GM19239 (cell line): ENCODE results near the gene BCKDHB.

Experiments used
- DNase-seq: peaks from one replicate; pipeline ENCODE4 v3.0.0; 2011; ENCODE audit warnings: low spot score; ENCODE audit not compliant: insufficient read length
- FAIRE-seq: peaks from 2 replicates; lab custom pipeline; 2011; peaks lifted over from hg19 to GRCh38; lab: Jason Lieb, UNC

The BCKDHB gene

GRCh38 chr6:80314531-80314930 lies 208.1 kb downstream of the BCKDHB start:
- DNase-seq (no peak), FAIRE-seq (no peak)

DNA sequence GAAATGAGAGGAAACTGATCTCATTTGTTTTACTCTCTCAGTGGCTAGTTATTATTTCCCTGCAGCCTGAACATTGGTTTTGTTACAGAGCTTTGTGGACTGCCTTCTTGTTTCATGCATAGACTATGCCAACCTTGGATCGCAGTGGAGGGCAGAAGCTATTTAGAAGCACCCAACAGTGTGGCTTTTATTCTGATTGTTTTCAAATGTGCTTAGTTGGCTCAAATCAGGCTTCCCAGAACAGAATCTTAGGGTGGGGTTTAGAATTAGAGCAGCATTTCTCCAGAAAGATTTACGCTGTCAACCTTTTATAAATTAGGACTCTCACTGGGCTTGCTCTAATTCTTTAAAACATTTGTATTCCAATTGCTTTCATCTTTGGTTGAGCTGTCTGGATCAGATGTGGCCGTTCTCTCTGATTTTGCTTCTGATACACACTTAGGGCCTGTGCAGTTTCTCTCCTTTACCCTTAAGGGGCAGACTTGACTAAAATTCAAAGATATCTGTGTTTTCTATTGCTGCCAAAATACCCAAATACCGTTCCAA lies 210.3 kb downstream of the BCKDHB start:
- FAIRE-seq: no peak

DNA sequence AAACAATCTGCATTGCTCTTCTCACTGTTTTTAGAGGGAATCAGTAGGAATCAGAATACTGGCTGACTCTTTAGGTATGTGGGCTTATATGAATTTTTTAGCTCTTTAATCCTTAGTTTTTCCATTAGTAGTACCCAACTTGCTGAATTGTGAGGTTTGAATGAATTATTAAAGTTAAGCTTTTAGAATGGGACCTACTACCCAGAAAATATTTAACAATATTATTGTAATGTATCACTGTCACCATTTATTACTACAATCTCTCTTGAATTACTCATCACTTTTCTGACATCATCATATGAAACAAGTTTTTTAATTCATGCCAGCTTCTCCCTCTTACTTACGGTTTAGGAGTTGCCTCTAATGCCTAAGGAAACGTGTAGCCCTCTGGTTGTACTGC lies 212.7 kb downstream of the BCKDHB start:
- FAIRE-seq: no peak
- DNase-seq: no peak

More for the DNA sequence above, 210.3 kb downstream of the BCKDHB start:
- no peak for DNase-seq

DNA sequence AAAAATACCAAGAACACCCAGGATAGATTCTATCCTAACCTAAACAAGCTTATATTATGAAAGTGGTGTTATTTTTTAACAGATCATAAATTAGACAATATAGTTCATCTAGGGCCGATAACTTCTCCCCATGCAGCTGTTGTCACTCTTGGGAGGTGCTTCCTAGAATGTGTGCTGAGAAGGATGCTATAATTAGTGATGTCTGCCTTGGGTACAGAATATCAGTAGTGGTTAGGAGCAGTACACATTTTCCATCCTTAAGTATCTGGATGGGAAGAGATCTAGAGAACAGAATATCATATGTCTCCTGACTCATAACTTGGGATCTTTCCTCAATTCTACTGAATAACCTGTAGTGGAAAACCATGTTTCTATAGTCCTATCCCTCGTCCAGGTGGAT lies 214.5 kb downstream of the BCKDHB start:
- no peak for DNase-seq
- FAIRE-seq: no peak

DNA sequence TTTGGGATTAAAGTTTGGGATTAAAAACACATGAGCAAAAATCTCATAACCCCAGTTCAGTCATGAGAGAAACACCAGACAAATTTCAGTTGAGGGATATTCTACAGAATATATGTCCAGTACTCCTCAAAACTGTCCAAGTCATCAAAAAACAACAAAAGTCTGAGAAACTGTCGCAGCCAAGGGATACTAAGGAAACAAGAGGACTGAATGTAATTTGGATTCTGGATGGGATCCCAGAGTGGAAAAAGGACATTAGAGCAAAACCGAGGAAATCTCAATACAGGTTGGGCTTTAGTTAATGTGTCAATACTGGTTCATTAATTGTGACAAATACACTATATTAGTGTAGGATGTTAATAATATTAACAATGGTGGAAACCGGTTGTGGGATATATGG lies 219.3 kb downstream of the BCKDHB start:
- DNase-seq (no peak), FAIRE-seq (no peak)

DNA sequence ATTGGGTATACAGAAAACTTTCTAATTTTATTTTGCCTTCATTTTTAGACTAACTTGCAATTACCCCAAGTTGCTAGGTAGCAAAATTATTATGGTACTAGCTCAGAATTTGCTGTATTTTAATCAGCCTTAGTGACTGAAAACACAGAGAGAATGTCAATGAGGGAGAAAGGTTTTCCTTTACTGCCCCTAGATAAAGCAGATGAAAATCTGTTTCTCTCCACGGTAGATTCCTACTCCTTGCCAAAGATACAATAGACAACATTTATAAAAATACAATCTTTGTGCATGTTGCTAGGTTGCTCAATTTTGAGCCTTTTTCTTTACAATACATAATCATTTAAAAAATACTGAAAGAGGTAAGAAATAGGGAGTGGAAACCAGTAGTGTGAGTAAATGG lies 222.2 kb downstream of the BCKDHB start:
- DNase-seq (no peak), FAIRE-seq (no peak)

DNA sequence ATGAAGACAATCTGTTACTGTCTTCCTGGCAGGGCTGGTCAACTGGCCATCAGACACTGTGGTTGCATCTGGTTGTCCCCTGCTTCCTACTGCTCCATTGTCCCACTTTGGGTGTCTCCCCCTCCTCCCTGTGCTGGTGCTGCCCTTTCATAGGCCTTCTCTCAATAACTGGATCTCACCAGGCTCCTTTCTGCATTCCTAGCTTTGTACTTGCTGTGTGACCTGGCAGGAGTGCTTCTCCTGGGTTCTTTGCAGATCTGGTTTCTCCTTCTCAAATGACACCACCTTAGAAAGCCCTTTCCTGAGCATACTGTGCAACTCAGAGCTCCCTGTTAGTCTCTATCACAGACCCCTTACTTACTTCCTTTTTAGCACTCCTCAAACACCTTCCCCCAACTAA lies 223.0 kb downstream of the BCKDHB start:
- DNase-seq: no peak

DNA sequence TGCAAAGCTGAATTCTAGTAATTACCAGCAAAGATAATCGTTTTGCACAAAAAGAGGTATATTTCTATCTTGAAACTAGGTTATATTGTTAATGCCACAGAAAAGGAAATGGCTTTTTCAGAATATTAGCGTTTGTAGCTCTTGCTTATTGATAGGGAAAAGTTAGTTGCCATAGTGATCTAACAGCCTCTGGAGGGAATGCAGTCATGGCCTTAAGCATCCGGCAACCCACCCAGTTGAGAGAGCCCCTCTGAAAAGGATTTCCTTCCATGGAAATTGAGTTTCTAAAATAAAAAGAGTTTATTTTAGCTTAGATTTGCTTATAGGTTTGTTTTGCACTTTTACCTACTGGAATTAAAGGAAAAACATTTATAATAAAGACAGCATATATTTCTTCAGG lies 224.5 kb downstream of the BCKDHB start:
- no peak for FAIRE-seq
- no peak for DNase-seq

More for the DNA sequence above, 223.0 kb downstream of the BCKDHB start:
- no peak for FAIRE-seq

DNA sequence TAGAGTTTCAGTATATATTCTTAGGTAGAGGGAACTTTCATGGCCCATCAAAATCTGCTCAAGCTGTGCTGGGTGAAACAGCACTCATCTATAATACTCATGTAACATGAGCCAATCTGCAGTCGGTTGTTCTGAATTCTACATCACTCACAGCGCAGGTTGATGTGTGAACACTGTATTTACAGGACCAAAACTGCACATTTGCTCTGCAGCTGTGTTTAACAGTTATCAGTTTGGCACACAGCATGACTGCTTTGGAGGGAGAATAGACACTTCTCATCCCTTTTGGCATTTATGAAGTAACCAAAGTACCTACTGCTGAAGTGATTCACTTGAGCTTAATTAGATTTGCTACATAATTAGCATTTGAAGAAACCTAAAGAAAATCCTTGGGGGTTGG lies 225.1 kb downstream of the BCKDHB start:
- FAIRE-seq: no peak

GRCh38 chr6:80331974-80332373 lies 225.5 kb downstream of the BCKDHB start:
- DNase-seq (no peak), FAIRE-seq (no peak)

More for the DNA sequence above, 225.1 kb downstream of the BCKDHB start:
- DNase-seq: no peak

DNA sequence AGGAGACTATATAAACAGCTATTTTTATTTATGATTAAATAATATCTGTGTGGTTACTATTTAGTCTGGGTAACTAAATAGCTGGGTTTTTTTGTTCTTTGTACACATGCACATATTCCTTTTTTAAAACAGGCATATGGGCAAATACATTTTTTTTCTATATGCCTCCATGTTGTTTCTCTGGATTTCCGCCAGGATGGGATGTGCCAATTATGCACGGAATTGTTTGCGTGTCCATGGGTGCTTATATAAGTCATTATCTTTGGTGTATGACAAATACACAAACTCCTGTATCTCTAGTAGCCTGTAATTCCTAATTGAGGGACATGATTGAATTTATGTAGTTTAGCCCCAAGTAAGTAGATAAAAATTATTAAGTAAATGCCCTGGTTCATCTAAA lies 226.9 kb downstream of the BCKDHB start:
- no peak for FAIRE-seq
- DNase-seq: no peak

DNA sequence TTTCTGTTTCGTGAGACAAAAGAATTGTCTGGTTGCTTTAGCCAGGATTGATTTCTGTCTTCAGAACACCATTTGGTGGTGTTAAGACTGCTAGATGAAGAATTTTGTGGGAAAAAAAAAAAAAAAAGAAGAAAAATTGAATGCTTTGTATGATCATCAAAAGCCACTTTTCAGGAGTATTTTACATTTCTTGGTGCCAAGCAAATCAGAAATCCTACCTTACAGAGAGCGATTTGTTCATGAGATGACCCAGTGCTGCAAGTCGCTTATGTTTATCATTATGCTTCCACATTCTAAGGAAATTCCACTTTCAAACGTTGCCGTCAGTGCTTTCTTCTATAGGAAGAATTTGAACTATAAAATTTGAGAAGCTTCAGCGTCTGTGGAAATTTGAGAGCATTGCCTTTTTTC lies 228.7 kb downstream of the BCKDHB start:
- no peak for DNase-seq

DNA sequence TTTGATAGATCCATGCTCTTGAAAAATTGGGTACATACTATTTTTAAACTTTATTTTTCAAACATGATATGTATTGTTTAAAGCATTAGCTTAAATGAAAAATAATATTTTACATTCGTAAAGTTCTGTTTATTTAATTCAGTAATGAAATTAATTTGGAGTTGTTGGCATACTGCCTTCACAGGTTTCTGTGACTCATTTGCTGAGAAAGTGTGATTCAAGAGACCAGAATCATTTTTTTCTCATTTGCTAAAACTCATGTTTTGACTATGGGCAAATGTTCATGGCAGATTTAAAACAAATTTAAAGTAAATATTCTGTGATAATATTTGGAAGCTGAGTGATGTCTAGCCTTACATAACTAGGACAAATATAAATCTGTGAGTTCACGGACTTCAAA lies 230.4 kb downstream of the BCKDHB start:
- DNase-seq: no peak
- no peak for FAIRE-seq

More for the DNA sequence above, 228.7 kb downstream of the BCKDHB start:
- no peak for FAIRE-seq

DNA sequence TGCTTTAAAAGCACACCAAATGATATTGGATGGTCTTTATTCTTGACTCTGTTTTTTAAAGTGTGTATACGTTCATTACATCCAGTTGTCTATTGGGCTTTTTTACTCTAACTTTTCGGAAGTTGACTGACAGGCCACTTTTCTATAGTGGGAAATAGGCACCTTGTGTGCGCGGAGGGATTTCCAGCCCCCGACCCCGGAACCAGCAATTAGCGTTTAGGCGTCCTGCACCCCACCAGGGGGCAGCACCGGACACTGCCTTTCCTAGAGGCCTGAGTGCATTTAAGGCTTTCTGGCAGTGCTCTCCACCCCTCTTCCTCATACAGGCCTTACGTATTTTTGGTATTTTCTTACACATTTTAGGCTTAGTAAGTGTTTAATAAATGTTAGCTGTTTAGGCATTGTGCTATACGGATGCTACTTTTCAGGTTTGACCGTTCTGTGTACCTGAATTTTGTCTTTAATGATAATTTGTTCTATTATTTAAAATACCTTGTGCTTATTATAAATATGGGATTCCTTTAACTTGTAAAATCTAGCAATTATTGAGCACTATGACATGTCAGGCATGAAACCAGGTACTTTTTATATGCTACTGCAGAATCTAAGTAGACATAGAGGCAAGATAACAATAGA lies 231.8 kb downstream of the BCKDHB start:
- DNase-seq: peak; percentile 21
- FAIRE-seq: no peak

GRCh38 chr6:80339421-80339820 lies 232.9 kb downstream of the BCKDHB start:
- DNase-seq: no peak

GRCh38 chr6:80340280-80340679 lies 233.8 kb downstream of the BCKDHB start:
- no peak for FAIRE-seq
- no peak for DNase-seq

More at GRCh38 chr6:80339421-80339820, 232.9 kb downstream of the BCKDHB start:
- FAIRE-seq: no peak

GRCh38 chr6:80340686-80341085 lies 234.2 kb downstream of the BCKDHB start:
- FAIRE-seq: no peak
- DNase-seq: no peak

GRCh38 chr6:80341330-80341729 lies 234.9 kb downstream of the BCKDHB start:
- DNase-seq: no peak
- no peak for FAIRE-seq

GRCh38 chr6:80343511-80343910 lies 237.0 kb downstream of the BCKDHB start:
- no peak for DNase-seq
- FAIRE-seq: no peak

DNA sequence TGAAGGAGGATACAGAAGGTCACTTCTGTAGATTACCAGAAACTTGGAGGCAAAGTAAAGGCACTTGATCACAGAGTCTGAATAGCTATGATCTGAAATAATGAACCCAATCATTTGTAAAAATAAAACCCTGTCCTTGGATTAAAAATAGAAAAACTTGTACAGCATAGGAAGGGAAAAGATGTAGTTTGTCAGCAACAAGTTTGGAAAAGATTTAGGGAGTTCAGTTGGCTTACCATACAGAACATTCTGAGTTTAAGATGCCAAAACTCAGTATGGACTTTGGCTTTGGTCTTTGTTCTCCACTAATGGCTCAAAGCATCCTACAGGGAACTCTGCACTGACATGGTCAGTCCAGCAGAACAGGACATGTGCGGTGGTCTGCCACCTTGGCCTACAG lies 240.6 kb downstream of the BCKDHB start:
- FAIRE-seq (no peak), DNase-seq (no peak)

DNA sequence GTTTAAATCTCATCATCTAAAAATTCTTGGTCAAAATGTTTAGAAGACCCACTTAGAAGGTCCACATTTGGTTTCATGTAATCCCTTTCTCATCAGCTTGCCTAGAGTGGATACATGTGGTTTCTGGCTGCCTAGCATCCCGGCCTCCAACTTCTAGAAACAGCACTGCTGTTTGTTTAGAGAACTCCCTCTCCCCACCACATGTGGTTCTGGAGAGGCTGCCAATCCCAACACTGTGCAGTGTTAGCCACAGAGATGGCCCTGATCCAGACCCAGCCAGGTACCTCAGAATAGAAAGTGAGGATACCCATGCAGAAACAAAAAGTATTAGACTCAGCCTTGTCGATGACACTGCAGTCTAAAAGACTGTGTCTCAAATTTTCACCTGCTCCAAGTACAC lies 241.8 kb downstream of the BCKDHB start:
- DNase-seq: no peak

GRCh38 chr6:80356000-80356399 lies 249.5 kb downstream of the BCKDHB start:
- no peak for FAIRE-seq
- no peak for DNase-seq

More for the DNA sequence above, 241.8 kb downstream of the BCKDHB start:
- FAIRE-seq: no peak
